HepG2 (cell line): ENCODE measurements around the gene SLC19A1. TPM values are rescaled to one million over a fixed set of nuclear protein-coding genes. Genes with fewer than 3 reads are reported as not detected.
"Not testable (repeated sequence)": the region's sequence is repeated elsewhere in the genome, so short reads cannot be mapped to it uniquely, and the experiment has no call there.

Source experiments
- ATAC-seq: fragments of 200-7000 bp; cut with Tn5 transposase; 3 replicates; pipeline ENCODE4 v1.9.1; 2020; ENCODE audit warnings: mild to moderate bottlenecking, moderate library complexity
- BruUV-seq: library from RNA; stranded (reverse); fragments of 400-500 nt; replicated peaks from 2 replicates; lab custom pipeline; 2021; lab: Mats Ljungman, UMichigan
- CTCF ChIA-PET: fragments of 300-600 bp; formaldehyde crosslinking; extraction: SDS; loops from one replicate; lab custom pipeline; 2021; ENCODE audit warnings: low total read pairs, inconsistent platforms, low intra/inter-chr PET ratio; lab: Yijun Ruan, JAX
- POLR2A ChIA-PET: fragments of 350-600 bp; sonication (Branson Sonifier 250); formaldehyde crosslinking; loops from one replicate; lab custom pipeline; 2020; ENCODE audit warnings: antibody characterized with exemption, inconsistent platforms; lab: Yijun Ruan, JAX
- DNase-seq: peaks from one replicate; pipeline ENCODE4 v3.0.0-alpha.2; 2015; ENCODE audit warnings: low spot score
- FAIRE-seq: peaks from 3 replicates; lab custom pipeline; 2011; peaks lifted over from hg19 to GRCh38; lab: Jason Lieb, UNC
- H2AFZ ChIP-seq: one replicate; pipeline ENCODE4 v1.6.1; 2011; ENCODE audit warnings: low read length, inconsistent platforms
- H3K27ac ChIP-seq: fragments of 300-600 bp; 3 replicates; pipeline ENCODE4 v1.8.0; 2011; ENCODE audit warnings: mixed run types, mild to moderate bottlenecking, mixed read lengths, low read length, inconsistent platforms; ENCODE audit not compliant: insufficient read depth; ENCODE audit errors: extremely low read length
- H3K27me3 ChIP-seq, 2 experiments: fragments of 200-600 bp in 1 of 2; 2 replicates in 1 of 2; 3 replicates in 1 of 2; pipeline versions ENCODE4 v1.6.0 to v1.8.0; 2011; ENCODE audit warnings: low read length in 2 of 2, mild to moderate bottlenecking in 2 of 2, moderate library complexity in 2 of 2, inconsistent platforms in 1 of 2; ENCODE audit not compliant: insufficient read depth in 2 of 2, control insufficient read depth in 1 of 2
- H3K36me3 ChIP-seq, 2 experiments: fragments of 200-600 bp in 1 of 2; replicated peaks in 1 of 2; 2 replicates in 1 of 2; 3 replicates in 1 of 2; pipeline versions ENCODE4 v1.5.1 to v1.8.0; 2011; ENCODE audit warnings: low read length in 2 of 2, inconsistent platforms in 1 of 2; ENCODE audit not compliant: insufficient read depth in 2 of 2, control insufficient read depth in 1 of 2
- H3K4me1 ChIP-seq: 2 replicates; pipeline ENCODE4 v1.5.1; 2012; ENCODE audit warnings: low read length, inconsistent platforms; ENCODE audit not compliant: insufficient read depth
- H3K4me2 ChIP-seq: 2 replicates; pipeline ENCODE4 v1.6.0; 2011; ENCODE audit warnings: low read depth, low read length, inconsistent platforms
- H3K4me3 ChIP-seq, 3 experiments: fragments of 200-600 bp in 1 of 3; sonication (generic), shearing (Covaris generic) in 1 of 3; replicated peaks in 1 of 3; 2 replicates each; pipeline ENCODE4 v1.5.1; 2011 to 2016; ENCODE audit warnings: low read length in 3 of 3, inconsistent platforms in 2 of 3, low read depth in 2 of 3, mild to moderate bottlenecking in 2 of 3, control low read depth in 1 of 3, mixed read lengths in 1 of 3; ENCODE audit not compliant: insufficient read depth in 1 of 3
- H3K79me2 ChIP-seq: one replicate; pipeline ENCODE4 v1.6.1; 2011; ENCODE audit warnings: low read length, inconsistent platforms; ENCODE audit not compliant: insufficient read depth
- H3K9ac ChIP-seq: 2 replicates; pipeline ENCODE4 v1.6.0; 2011; ENCODE audit warnings: mild to moderate bottlenecking, low read depth, low read length, inconsistent platforms; ENCODE audit not compliant: insufficient read depth
- H3K9me3 ChIP-seq: 2 replicates; pipeline ENCODE4 v1.5.1; 2012; ENCODE audit warnings: mild to moderate bottlenecking, low read length
- H4K20me1 ChIP-seq: 2 replicates; pipeline ENCODE4 v1.6.0; 2011; ENCODE audit warnings: inconsistent platforms, mild to moderate bottlenecking, low read length, moderate library complexity; ENCODE audit not compliant: insufficient read depth
- E2F5 ChIP-seq: sonication (generic); formaldehyde crosslinking; conservative IDR thresholded peaks from 2 replicates; pipeline ENCODE4 v1.4.0; 2020; ENCODE audit warnings: missing genetic modification reagents
- GLI4 ChIP-seq: sonication (generic); formaldehyde crosslinking; IDR thresholded peaks from 2 replicates; pipeline ENCODE4 v1.5.1; 2020; ENCODE audit warnings: missing genetic modification reagents, mild to moderate bottlenecking, moderate library complexity, borderline replicate concordance
- PRDM15 ChIP-seq: sonication (generic); formaldehyde crosslinking; IDR thresholded peaks from 2 replicates; pipeline ENCODE4 v1.4.0; 2020; ENCODE audit warnings: missing genetic modification reagents
- RFXAP ChIP-seq: sonication (generic); formaldehyde crosslinking; IDR thresholded peaks from 2 replicates; pipeline ENCODE4 v1.4.0; 2020; ENCODE audit warnings: missing genetic modification reagents, borderline replicate concordance
- TERF1 ChIP-seq: sonication (generic); formaldehyde crosslinking; IDR thresholded peaks from 2 replicates; pipeline ENCODE4 v1.8.0; 2022; ENCODE audit warnings: mild to moderate bottlenecking, missing genetic modification reagents, moderate library complexity
- ZFP36 ChIP-seq: fragments of 150-350 bp; IDR thresholded peaks from 2 replicates; pipeline ENCODE4 v1.6.1; 2018; ENCODE audit warnings: borderline replicate concordance, low read length, low read depth; ENCODE audit not compliant: partially characterized antibody
- ZFP36L2 ChIP-seq: sonication (generic); formaldehyde crosslinking; IDR thresholded peaks from 2 replicates; pipeline ENCODE4 v1.4.0; 2020; ENCODE audit warnings: missing genetic modification reagents
- ZKSCAN8 ChIP-seq: IDR thresholded peaks from 2 replicates; pipeline ENCODE4 v1.6.1; 2016; ENCODE audit warnings: borderline replicate concordance, missing genetic modification reagents, missing compliant biosample characterization
- ZNF30 ChIP-seq: sonication (generic); formaldehyde crosslinking; IDR thresholded peaks from 2 replicates; pipeline ENCODE4 v1.5.0; 2020; ENCODE audit warnings: mild to moderate bottlenecking, missing genetic modification reagents
- ZNF558 ChIP-seq: sonication (generic); formaldehyde crosslinking; IDR thresholded peaks from 2 replicates; pipeline ENCODE4 v1.9.0; 2022; ENCODE audit warnings: mild to moderate bottlenecking, missing genetic modification reagents, borderline replicate concordance
- ZNF569 ChIP-seq: sonication (generic); formaldehyde crosslinking; IDR thresholded peaks from 2 replicates; pipeline ENCODE4 v1.5.0; 2020; ENCODE audit warnings: mild to moderate bottlenecking, missing genetic modification reagents, moderate library complexity, borderline replicate concordance
- WGBS: methylation state at CpG from one replicate; pipeline ENCODE4 v1.1.6; 2017; ENCODE audit warnings: low lambda C conversion rate; 5-methylcytosine and 5-hydroxymethylcytosine counted together
- in situ Hi-C: cut with HindIII; loops from 2 replicates; pipeline ENCODE4 v1.10.0; 2017; ENCODE audit warnings: low pct_unique_long_range_greater_than_20kb; ENCODE audit not compliant: extremely low pct_ligation_motif_present
- intact Hi-C: fragments of 100-400 bp; cut with micrococcal nuclease; formaldehyde crosslinking; loops from one replicate; pipeline ENCODE4 v1.10.0; 2022; ENCODE audit not compliant: unreplicated experiment
- polyA plus RNA-seq, 8 experiments: library from polyadenylated mRNA; depleted of rRNA in 3 of 8; stranded (reverse) in 7 of 8; unstranded in 1 of 8; fragments of >200 nt; fragmentation: Illumina TruSeq in 4 of 8; extraction: Trizol in 4 of 8; gene quantifications; 2 replicates each; pipeline versions ENCODE4 v1.2.1 to v1.2.3, GENCODE V29; 2011 to 2016; ENCODE audit warnings: low read depth in 4 of 8, missing spikeins in 1 of 8, mixed read lengths in 1 of 8; ENCODE audit not compliant: insufficient read depth in 1 of 8
- total RNA-seq, 5 experiments: library from RNA; depleted of rRNA; stranded (reverse); fragments of >200 nt; fragmentation: Illumina TruSeq; extraction: Trizol; gene quantifications; 2 replicates each; pipeline ENCODE4 v1.2.3, GENCODE V29; 2016; ENCODE audit warnings: low read depth in 1 of 5

The SLC19A1 gene
- total and polyA plus RNA-seq, 2 of the 13 experiments (the other 11 are each of a cell fraction or from before 2014, with no cell fraction given) = 21.8 to 23.0 TPM

GRCh38 chr21:45568383-45568782 lies 26.1 kb upstream of the SLC19A1 start (continued):
- TF ChIP-seq ZNF558 (CRISPR knock-in tag) = no peak
- no peak for TF ChIP-seq ZFP36L2 (CRISPR knock-in tag)

GRCh38 chr21:45564137-45564536 lies 21.9 kb upstream of the SLC19A1 start:
- H3K4me2 ChIP-seq, H3K79me2 ChIP-seq, H2AFZ ChIP-seq, H4K20me1 ChIP-seq, intact Hi-C loops, ATAC-seq, H3K4me3 ChIP-seq, POLR2A ChIA-PET, H3K4me1 ChIP-seq, H3K36me3 ChIP-seq, FAIRE-seq, BruUV-seq, in situ Hi-C loops, DNase-seq, H3K27ac ChIP-seq, H3K9ac ChIP-seq, H3K9me3 ChIP-seq, CTCF ChIA-PET: not testable (repeated sequence)
- WGBS = 60% methylated on average over 11 of the region's 11 CpGs
- peaks cover 8 to 51% of the 10 kb centered on the region in 2 experiments for H3K27me3 ChIP-seq

- Histone ChIP-seq H3K4me3 (no peak overlapping the region), H3K36me3 (no peaks in the 10 kb centered on the region), H2AFZ (no peak overlapping the region), H3K9me3 (no peaks in the 10 kb centered on the region), H3K4me2 (no peak overlapping the region), H3K4me1 (peaks cover 7% of the 10 kb centered on the region), H4K20me1 (no peaks in the 10 kb centered on the region), H3K27ac (no peak overlapping the region), H3K79me2 (no peaks in the 10 kb centered on the region), H3K9ac (no peak overlapping the region), H3K27me3 (peaks cover 8 to 53% of the 10 kb centered on the region in 2 experiments; a peak in 4 of 5 replicates)
- ATAC-seq (no peak), FAIRE-seq (no peak), DNase-seq (no peak)
- in situ Hi-C loops (no loop called here), intact Hi-C loops (no loop called here)
- WGBS = 5% methylated on average over 6 of the region's 6 CpGs
- no TSS peak for BruUV-seq
- POLR2A ChIA-PET = no interaction called here
- CTCF ChIA-PET = no interaction called here
- TF ChIP-seq ZNF30 (CRISPR knock-in tag) (no peak), PRDM15 (CRISPR knock-in tag) (no peak), ZFP36 (no peak), RFXAP (CRISPR knock-in tag) (no peak), ZNF569 (CRISPR knock-in tag) (no peak), GLI4 (CRISPR knock-in tag) (no peak), E2F5 (CRISPR knock-in tag) (no peak), ZKSCAN8 (CRISPR knock-in tag) (no peak), TERF1 (CRISPR knock-in tag) (no peak)
Observed at GRCh38 chr21:45562965-45563364, 20.7 kb upstream of the SLC19A1 start.
